GM18858 (cell line): ENCODE measurements around the gene GRM7.

Experiments used
- ATAC-seq: cut with Tn5 transposase; IDR thresholded peaks from one replicate; pipeline ENCODE4 v1.9.1; 2021; ENCODE audit not compliant: unreplicated experiment

Gene GRM7

DNA sequence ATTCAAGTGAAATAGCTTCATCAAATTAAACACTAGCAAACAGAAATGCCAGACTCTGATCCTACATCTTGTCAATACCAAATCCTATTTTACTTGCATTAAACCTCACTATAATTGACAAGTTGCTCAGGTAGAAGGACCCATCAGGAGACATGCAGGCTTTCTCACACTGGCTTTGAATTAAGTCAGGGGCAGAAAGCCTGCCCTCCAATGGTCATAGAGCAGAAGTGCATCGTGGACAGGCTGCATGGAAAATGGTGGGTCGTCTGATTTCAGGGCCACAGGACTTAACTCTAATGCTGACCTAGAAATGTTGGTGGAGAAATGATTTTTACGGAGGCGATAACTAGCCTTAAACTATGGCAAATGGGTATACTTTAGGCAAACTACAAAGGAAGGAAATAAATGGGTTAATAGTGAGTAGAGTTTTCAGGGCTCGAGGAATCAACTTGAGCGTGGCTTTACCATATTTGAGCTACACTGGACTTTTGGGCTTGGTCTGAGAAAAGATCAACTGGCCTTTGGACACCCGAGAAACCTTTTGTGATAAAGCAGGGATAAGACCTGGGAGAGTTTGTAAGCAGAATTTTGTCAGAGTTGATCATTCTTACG is 283.9 kb downstream of the GRM7 start:
- peak; percentile 81 for ATAC-seq

- no peak for ATAC-seq
These were observed 285.6 kb downstream of the GRM7 start for GRCh38 chr3:7146529-7146928.

DNA sequence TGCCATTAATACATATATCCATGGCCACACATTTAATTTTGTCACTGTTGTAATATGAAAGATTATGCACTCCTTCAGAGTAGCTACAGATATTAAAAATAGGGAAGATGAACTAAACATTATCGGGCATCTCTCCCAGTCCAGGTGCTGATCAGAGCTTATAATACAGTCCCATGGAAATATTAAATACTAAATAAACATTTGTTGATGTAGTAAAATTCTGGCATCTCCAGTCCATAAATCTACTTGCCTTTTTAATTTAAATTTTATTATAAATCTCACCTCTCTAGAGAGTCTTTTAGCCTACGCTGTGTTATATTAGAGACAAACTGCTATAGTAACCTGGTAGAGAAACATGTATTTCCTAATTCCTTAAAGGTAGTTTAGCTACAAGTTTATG is 297.6 kb downstream of the GRM7 start:
- no peak for ATAC-seq

- no peak for ATAC-seq
These were observed 299.8 kb downstream of the GRM7 start for GRCh38 chr3:7160689-7161088.

DNA sequence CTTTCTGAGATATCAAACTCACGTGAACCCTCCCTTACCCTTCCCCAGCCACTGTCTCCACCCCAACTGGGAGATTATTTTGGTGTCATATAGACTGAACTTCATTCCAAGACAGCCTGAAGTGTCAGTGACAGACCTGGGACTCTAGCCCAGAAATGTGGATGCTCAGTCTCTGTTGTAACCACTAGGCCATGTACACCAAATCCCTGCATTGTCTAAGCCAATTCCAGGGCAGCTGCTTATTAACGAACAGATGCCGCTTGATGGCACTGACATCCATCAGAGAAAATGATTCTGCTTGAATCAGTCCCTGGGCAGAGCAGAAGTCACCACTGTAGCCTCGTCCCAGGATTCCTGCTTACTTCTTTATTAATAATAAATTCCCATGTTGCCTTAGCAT is 305.5 kb downstream of the GRM7 start:
- no peak for ATAC-seq

GRCh38 chr3:7171493-7171892 is 310.6 kb downstream of the GRM7 start:
- ATAC-seq = no peak

DNA sequence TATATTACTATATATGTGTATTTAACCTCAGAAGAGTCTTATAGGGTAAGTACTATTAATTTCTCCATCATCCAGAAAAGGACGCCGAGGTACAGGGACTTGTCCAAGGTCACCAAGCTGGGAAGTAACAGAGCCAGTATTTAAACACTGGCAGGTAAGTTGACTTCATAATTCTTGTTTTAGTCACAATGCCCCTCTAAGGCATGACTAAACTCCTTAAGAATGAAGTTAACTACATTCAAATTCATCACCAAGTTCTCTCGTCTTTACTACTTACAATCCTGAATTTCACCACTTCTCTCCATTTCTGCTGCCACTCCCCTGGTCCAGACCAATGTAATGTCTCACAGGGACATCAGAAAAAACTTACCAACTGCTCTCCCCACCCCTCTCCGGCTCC is 312.1 kb downstream of the GRM7 start:
- ATAC-seq = no peak

DNA sequence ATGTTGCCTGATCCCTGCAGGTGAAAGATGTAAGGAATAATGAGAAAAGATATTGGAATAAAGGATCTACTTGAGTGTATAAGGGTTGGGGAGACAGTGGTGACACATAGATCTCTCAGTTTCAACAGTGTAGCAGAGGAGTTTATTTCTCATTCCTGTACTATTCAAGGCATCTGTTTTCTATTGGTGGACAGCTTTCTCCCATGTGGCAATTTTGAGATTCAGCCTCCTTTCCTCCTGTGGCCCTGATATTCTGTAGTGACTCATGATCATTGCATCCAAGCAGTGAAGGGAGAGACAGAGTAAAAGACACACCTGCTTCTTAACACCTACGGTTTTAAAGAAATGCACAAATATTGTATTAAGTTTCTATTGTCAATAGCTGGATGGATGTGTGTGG is 327.6 kb downstream of the GRM7 start:
- ATAC-seq = no peak

DNA sequence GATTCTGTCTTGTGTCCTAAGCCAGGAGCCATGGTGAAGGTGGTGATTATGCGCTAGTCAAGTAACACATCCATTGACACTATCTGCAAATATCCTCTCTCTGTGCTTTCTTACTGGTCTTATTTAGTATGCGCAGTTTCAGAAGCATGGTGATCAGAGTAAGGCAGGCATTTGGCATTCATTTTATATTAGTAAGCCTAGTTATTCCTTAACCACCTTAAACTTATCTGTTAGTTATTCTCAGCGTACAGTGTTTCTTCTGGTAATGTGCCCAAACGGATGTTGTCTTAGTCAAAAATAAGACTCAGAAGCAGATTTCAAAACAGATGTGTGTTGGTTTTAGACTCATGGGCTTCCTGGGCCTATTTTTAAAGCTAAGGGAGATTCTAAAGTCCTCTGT is 329.2 kb downstream of the GRM7 start:
- no peak for ATAC-seq

DNA sequence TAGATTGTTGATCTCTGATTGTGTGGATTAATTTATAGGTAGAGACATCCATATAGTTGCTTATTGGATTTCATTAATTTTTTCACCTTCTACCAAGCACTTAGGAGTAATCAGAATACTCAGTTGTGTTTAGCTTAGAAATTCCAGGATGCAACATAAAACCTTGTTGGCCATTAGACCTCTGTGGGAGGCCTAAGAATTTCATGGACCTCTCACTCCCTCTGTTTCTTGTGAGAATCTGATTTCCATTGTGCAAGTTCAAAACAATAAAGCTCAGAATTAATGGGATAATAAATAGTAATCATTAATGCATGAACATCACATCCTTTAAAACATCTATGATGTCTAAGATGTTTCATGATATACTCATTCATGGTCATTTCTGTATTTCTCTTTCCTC is 332.4 kb downstream of the GRM7 start:
- ATAC-seq = no peak

DNA sequence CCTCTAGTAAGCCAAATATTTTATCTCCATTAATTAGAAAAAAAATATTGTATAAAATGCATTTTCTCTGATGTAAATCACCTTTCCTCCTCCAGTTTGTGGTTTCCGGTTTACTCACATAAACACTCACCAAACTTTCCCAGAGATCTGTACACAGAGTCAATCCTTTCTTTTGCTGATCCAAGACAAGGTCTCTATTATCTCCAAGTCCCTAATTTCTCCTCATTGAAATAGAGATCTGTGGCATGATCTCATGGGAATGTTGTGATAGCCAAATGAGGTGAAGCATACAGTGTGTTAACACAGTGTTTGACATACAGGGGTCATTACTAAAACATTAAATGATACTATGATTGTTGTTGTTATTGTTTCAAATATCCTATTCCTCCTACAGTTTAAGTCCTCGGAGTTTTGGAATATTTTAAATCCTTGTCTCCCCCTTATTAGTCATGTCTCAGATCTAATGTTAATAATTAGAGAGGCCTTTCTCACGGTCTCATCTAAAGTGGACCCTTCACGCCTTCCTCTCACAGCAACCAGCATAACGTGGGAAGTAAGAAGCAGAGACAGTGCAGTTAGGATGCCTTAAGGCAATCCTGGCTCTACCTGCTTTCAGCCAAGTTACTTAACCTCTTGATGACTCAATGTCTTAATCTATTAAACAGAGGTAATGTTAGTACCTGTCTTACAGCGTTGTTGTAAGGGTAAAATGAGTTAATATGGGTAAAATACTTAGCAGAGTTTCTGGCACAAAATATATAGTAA is 333.3 kb downstream of the GRM7 start:
- no peak for ATAC-seq

DNA sequence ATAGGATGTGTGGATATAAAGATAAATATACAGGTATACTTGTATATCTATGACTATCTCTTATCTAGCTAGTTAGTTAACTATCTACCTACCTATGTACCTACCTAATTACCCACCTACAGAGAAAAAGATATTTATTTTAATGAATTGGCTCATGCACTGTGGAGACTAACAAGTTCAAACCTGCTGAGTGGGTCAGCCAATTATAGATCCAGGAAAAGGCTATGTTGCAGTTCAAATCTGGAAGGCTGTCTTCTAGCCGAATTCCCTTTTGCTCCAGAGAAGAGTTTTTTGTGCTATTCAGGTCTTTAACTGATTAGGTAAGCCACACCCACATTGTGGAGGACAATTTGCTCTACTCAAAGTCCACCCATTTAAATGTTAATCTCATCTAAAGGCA is 335.0 kb downstream of the GRM7 start:
- ATAC-seq = no peak

GRCh38 chr3:7201784-7202183 is 340.9 kb downstream of the GRM7 start:
- ATAC-seq = no peak

DNA sequence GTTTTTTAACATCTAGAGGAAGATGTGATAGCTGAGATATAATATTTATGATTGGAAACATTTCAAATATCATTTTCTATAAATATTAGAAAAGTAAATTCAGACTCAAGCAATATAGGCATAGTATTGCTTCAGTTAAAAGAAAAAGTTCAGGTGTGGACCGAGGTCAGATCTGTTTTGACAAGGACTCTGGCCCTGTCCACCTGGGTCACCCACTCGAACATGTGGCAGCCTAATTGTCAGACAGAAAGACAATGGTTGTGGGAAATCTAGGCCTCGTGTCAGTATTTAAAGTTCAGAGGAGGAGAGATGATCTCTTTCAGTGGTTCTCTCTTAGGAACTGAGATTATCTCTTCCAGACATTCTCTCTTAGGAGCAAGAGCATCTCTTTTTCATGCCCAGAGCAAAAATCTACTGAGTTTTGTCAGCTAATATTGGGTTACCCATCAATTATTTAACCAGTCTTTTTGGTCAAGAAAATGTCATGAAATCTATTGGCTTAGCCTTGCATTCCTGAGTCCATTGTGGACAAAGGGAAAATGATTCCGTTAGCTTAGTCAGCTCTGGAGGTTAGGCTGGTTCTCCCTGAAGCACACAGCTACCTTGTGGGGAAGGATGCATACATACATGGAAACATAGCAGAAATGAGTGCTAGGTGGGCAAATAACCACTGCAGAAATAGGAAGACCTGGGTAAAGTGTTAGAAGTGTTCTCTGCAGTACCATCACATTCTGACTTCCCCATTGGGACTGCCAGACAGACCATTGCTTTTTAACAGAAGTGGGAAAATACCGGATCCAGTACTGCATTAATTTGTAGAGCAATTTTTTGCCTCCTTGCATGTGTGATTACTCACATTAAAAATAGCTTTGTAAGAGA is 343.3 kb downstream of the GRM7 start:
- ATAC-seq = peak; percentile 26

DNA sequence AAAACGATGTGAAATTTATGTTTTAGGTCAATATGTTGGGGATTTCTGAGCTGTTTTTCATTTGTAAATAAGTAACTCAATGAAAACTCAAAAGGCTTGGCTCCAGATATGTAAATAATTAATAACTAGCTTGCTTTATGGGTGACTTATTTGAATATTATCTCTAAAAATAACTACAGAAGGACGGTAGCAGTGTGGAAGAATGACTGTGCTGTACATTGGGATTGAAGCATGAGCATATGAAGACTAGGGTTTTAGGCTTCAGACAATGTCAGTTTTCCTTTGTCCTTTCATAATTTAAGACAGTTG is 343.9 kb downstream of the GRM7 start:
- no peak for ATAC-seq

- peak; percentile 20 for ATAC-seq
These were observed 344.6 kb downstream of the GRM7 start for GRCh38 chr3:7205535-7205934.

- ATAC-seq = peak; percentile 74
These were observed 345.0 kb downstream of the GRM7 start for GRCh38 chr3:7205962-7206361.

DNA sequence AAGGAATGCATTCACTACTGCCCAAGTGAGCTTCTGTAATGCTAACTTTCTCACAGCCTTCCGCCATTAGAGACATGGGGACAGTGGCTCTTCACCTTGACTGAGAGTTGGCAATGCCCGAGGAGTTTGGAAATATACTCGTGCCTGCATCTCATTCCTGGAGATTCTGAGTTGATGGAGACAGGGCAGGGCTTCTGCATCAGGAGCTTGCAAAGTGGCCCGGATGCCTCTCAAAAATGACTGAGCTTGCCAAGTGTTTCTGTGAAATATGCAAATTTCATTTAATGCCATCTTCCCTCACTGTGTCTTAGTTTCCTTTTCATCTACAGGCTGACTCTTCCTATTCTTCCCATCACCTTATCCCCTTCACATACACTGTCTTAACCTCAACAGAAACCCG is 346.2 kb downstream of the GRM7 start:
- no peak for ATAC-seq

- ATAC-seq = no peak
These were observed 347.0 kb downstream of the GRM7 start for GRCh38 chr3:7207928-7208327.

DNA sequence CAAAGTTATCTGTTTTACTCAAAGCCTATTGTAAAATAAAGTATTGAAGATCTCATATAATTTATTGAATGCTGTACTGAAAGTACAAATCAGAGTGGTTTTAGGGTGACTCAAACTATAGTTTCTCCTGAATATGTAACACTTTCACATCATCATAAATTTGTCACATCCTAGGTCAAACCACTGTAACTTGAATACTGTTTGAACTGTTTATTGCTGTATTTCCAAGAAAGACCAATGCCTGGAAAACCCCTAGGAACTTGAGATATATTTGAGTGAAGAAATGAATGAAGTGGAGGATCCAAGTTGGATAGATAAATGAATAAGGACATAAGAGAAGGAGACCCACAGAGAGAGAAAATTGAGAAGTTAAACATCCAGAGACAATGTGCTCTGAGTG is 348.2 kb downstream of the GRM7 start:
- no peak for ATAC-seq

- ATAC-seq = no peak
These were observed 350.8 kb downstream of the GRM7 start for GRCh38 chr3:7211740-7212139.

- ATAC-seq = no peak
These were observed 354.8 kb downstream of the GRM7 start for GRCh38 chr3:7215706-7216105.
